ENCODE results near the gene JUNB.
A peak's percentile ranks its signal among the peaks of the same experiment; 100 is the strongest.

JUNB gene

GRCh38 chr19:12791345-12792050, at the start of gene JUNB (continued):
- TF ChIP-seq ZNF280D (tag by site-specific recombination; IDR thresholded peaks at IDR 0.05): no peak
- TF ChIP-seq ZNF747 (tag by site-specific recombination; IDR thresholded peaks at IDR 0.05): peak; percentile 51; the same call in 1 of the 2 replicates
- TF ChIP-seq ZNF10 (tag by site-specific recombination; IDR thresholded peaks at IDR 0.05): 0 out of 2 replicates have a peak, but pooled peaks have one; percentile 26
- TF ChIP-seq ZIC2 (tag by site-specific recombination; IDR thresholded peaks at IDR 0.05): peak; percentile 68; the same call in 1 of the 2 replicates
- TF ChIP-seq, protein P1, sequence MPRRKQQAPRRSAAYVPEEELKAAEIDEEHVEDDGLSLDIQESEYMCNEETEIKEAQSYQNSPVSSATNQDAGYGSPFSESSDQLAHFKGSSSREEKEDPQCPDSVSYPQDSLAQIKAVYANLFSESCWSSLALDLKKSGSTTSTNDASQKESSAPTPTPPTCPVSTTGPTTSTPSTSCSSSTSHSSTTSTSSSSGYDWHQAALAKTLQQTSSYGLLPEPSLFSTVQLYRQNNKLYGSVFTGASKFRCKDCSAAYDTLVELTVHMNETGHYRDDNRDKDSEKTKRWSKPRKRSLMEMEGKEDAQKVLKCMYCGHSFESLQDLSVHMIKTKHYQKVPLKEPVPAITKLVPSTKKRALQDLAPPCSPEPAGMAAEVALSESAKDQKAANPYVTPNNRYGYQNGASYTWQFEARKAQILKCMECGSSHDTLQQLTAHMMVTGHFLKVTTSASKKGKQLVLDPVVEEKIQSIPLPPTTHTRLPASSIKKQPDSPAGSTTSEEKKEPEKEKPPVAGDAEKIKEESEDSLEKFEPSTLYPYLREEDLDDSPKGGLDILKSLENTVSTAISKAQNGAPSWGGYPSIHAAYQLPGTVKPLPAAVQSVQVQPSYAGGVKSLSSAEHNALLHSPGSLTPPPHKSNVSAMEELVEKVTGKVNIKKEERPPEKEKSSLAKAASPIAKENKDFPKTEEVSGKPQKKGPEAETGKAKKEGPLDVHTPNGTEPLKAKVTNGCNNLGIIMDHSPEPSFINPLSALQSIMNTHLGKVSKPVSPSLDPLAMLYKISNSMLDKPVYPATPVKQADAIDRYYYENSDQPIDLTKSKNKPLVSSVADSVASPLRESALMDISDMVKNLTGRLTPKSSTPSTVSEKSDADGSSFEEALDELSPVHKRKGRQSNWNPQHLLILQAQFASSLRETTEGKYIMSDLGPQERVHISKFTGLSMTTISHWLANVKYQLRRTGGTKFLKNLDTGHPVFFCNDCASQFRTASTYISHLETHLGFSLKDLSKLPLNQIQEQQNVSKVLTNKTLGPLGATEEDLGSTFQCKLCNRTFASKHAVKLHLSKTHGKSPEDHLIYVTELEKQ (tag by site-specific recombination; IDR thresholded peaks at IDR 0.05; ENCODE audit: borderline replicate concordance): no peak
- TF ChIP-seq ZNF366 (tag by site-specific recombination; conservative IDR thresholded peaks at IDR 0.05): no peak
- TF ChIP-seq, protein P2, sequence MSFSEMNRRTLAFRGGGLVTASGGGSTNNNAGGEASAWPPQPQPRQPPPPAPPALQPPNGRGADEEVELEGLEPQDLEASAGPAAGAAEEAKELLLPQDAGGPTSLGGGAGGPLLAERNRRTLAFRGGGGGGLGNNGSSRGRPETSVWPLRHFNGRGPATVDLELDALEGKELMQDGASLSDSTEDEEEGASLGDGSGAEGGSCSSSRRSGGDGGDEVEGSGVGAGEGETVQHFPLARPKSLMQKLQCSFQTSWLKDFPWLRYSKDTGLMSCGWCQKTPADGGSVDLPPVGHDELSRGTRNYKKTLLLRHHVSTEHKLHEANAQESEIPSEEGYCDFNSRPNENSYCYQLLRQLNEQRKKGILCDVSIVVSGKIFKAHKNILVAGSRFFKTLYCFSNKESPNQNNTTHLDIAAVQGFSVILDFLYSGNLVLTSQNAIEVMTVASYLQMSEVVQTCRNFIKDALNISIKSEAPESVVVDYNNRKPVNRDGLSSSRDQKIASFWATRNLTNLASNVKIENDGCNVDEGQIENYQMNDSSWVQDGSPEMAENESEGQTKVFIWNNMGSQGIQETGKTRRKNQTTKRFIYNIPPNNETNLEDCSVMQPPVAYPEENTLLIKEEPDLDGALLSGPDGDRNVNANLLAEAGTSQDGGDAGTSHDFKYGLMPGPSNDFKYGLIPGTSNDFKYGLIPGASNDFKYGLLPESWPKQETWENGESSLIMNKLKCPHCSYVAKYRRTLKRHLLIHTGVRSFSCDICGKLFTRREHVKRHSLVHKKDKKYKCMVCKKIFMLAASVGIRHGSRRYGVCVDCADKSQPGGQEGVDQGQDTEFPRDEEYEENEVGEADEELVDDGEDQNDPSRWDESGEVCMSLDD (tag by site-specific recombination; IDR thresholded peaks at IDR 0.05): peak; percentile 11; the same call in 1 of the 2 replicates
- no peak for TF ChIP-seq ZNF704 (tag by site-specific recombination; IDR thresholded peaks at IDR 0.05)
- no peak for TF ChIP-seq ZNF658 (tag by site-specific recombination; IDR thresholded peaks at IDR 0.05)
- TF ChIP-seq KLF16 (tag by site-specific recombination; IDR thresholded peaks at IDR 0.05): peak; percentile 77
- peak; percentile 73 for TF ChIP-seq ZBTB48 (tag by site-specific recombination; IDR thresholded peaks at IDR 0.05)
- peak; percentile 85 for TF ChIP-seq ZNF629 (tag by site-specific recombination; IDR thresholded peaks at IDR 0.05)
- TF ChIP-seq SP3 (tag by site-specific recombination; IDR thresholded peaks at IDR 0.05): peak; percentile 80
- TF ChIP-seq ZNF626 (tag by site-specific recombination; IDR thresholded peaks at IDR 0.05): no peak
- TF ChIP-seq PBX3 (CRISPR knock-in tag; IDR thresholded peaks at IDR 0.05): peak; percentile 73
- no peak for TF ChIP-seq ZNF518A (tag by site-specific recombination; conservative IDR thresholded peaks at IDR 0.05; ENCODE audit: low read depth)
- no peak for TF ChIP-seq PRDM6 (tag by site-specific recombination; IDR thresholded peaks at IDR 0.05)
- peak; percentile 36; the same call in 1 of the 2 replicates for TF ChIP-seq ZNF596 (tag by site-specific recombination; IDR thresholded peaks at IDR 0.05)
- TF ChIP-seq GLIS1 (tag by site-specific recombination; IDR thresholded peaks at IDR 0.05): no peak; the same call in 1 of the 2 replicates
- TF ChIP-seq ZNF776 (tag by site-specific recombination; IDR thresholded peaks at IDR 0.05; ENCODE audit: borderline replicate concordance): no peak

Measured in HEK293 (cell line).